Fibroblast of the aortic adventitia (primary cell): ENCODE measurements around the gene GATAD2A. TPM values are rescaled to one million over a fixed set of nuclear protein-coding genes. Genes with fewer than 3 reads are reported as not detected.
A peak's percentile ranks its signal among the peaks of the same experiment; 100 is the strongest.

Experiments
- DNase-seq: peaks from one replicate; pipeline ENCODE4 v3.0.0-alpha.2; 2010; ENCODE audit warnings: low read depth
- H3K4me3 ChIP-seq: 2 replicates; pipeline ENCODE4 v1.5.1; 2011; ENCODE audit warnings: low read depth, mild to moderate bottlenecking, control low read depth, low read length, moderate library complexity
- CTCF ChIP-seq: IDR thresholded peaks from 2 replicates; pipeline ENCODE4 v1.5.1; 2011; ENCODE audit warnings: mild to moderate bottlenecking, low read length, control low read depth, inconsistent platforms; ENCODE audit not compliant: insufficient read depth
- total RNA-seq: library from RNA; depleted of rRNA; stranded (reverse); fragments of >200 nt; gene quantifications from 2 replicates; pipeline ENCODE4 v1.2.3, GENCODE V29; 2012; ENCODE audit warnings: low replicate concordance

GATAD2A gene
- total RNA-seq, 1 donor = 46.4 TPM

DNA sequence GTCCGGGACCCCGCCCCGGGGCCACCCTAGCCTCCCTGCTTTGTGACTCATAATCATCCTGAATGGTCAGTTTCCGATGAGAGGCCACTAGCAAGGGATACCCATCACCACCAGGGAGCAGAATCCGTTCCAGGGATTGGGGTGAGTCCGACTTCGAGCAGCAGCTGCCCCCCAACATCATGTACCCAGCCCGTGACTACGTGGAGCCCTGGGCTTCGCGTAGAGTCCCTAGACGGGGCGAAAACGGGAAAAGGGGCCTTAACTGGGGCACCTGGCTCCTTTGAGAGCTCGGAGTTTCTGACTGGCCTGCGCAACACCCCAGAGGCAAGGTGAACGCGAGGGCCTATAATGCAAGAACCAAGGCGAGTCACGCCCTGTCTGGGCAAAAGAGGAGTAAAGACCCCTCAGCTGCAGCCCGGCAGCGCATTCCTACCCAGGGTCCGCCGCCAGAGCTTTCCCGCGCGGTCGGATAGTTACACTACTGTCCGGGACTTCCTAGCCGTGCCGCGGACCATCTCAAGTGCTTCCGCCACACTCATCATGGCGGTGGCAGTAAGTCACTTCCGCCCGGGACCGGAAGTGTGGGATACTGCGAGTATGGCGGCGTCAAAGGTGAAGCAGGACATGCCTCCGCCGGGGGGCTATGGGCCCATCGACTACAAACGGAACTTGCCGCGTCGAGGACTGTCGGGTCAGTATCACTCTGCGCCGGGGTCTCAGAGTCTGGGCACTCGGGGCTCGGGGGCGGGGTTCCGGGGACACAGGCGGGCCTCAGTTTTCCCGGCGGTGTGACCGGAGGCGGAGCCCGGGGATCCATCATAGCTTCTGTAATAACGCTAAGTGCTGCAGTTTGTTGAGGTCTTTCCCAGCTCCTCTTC lies 110.4 kb downstream of the GATAD2A start, which contains the start of gene NDUFA13:
Gene NDUFA13 (plus strand): TSS at position 584 of the 878 bp plus-strand sequence. CDS start 14 bp downstream, at position 598.
- DNase-seq = peak; percentile 92
- peak; percentile 31 for TF ChIP-seq CTCF
- peak within 1 kb of the TSS; percentile 91 for H3K4me3 ChIP-seq

DNA sequence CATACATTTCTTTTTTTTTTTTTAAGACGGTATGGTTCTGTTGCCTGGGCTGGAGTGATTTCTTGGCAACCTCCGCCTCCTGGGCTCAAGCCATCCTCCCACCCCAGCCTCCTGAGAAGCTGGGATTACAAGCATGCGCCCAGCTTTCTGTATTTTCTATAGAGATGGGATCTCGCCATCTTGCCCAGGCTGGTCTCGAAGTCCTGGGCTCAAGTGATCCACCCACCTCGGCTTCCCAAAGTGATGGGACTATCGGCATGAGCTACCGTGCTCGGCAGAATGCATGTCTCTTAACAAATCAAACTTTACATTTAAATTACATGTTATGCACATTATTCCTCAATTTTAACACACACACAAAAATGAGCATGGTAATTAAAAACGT lies 111.8 kb downstream of the GATAD2A start:
- DNase-seq = no peak
- no peak for TF ChIP-seq CTCF
- peak overlapping the region; percentile 91 for H3K4me3 ChIP-seq

DNA sequence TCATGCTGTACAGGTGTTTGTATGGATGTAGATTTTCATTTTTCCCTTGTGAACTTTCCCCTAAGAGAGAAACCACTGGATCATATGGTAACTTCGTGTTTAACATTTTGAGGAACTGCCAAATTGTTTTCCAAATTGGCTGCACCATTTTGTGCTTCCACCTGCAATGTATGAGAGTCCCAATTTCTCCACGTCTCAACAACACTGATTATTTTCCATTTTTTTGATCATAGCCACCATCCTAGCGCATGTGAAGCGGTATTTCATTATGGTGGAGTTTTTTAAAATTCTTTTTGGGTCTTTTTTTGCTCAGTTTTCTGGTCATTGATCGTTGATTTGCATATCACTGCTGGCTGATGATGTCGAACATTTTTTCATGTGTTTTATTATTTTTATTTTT lies 115.5 kb downstream of the GATAD2A start:
- no peak for DNase-seq
- H3K4me3 ChIP-seq = no peak overlapping the region
- no peak for TF ChIP-seq CTCF

- no peak overlapping the region for H3K4me3 ChIP-seq
- no peak for DNase-seq
- no peak for TF ChIP-seq CTCF
These were observed 117.7 kb downstream of the GATAD2A start for GRCh38 chr19:19523177-19523576.

GRCh38 chr19:19524053-19524452 lies 118.6 kb downstream of the GATAD2A start:
- no peak overlapping the region for H3K4me3 ChIP-seq

GRCh38 chr19:19525611-19526380 lies 120.3 kb downstream of the GATAD2A start:
- DNase-seq = no peak
- H3K4me3 ChIP-seq = no peak overlapping the region
- TF ChIP-seq CTCF = no peak

More at GRCh38 chr19:19524053-19524452, 118.6 kb downstream of the GATAD2A start:
- DNase-seq = no peak
- no peak for TF ChIP-seq CTCF
